Dedifferentiated amniotic fluid mesenchymal stem cell (primary cell): Measurements from ENCODE around the gene TIMD4.
"Not testable (repeated sequence)": the region's sequence is repeated elsewhere in the genome, so short reads cannot be mapped to it uniquely, and the experiment has no call there.

Source experiments
- DNase-seq: peaks from one replicate; pipeline ENCODE4 v3.0.0-alpha.2; 2016; ENCODE audit errors: extremely low spot score

The TIMD4 gene

DNA sequence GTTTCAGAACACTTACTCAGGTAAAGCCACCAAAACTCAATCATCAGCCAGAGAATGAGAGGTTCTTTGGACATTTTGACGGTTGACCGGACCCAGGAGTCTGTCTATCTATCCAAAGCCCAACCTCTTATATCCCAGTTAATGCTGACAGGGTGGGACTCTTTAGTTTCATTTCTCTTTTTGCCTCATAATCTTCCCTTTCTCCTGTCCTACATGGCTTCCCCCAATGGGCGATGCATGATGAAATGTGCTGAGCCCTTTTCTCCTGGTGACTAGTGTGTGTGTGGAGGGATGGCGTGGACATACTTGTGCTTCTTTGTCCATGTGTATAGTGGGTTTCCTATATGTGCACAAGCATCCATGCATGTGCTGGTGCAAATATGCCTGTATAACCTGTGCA is at the start of gene TIMD4:
TSS of gene TIMD4 (minus strand) at position 102 of the 400 bp plus-strand sequence. CDS start at position 74, 28 bp downstream.
- DNase-seq: no peak

DNA sequence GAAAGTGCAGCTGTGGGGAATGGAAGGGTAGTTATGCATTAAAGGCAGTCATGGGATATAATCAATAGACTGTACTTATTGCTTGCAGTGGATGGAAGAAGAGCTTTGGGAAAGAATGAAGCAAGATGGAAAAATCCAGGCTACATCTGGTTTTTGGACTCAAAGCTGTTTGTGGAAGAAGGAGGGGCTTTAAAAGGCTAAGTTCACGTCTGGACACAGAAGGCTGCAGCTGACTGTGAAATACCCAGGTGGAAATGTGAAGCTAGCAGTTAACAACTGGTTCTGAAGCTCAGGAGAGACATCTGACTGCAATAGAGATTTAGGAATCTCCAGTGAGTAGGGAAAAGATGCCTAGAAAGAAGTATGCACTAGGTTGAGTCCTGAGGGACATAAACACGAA is 43.2 kb upstream of the TIMD4 start:
- no peak for DNase-seq

- no peak for DNase-seq
Measured at GRCh38 chr5:157004893-157005551, 42.0 kb upstream of the TIMD4 start.

- DNase-seq: no peak
Measured at GRCh38 chr5:156991714-156992113, 28.7 kb upstream of the TIMD4 start.

DNA sequence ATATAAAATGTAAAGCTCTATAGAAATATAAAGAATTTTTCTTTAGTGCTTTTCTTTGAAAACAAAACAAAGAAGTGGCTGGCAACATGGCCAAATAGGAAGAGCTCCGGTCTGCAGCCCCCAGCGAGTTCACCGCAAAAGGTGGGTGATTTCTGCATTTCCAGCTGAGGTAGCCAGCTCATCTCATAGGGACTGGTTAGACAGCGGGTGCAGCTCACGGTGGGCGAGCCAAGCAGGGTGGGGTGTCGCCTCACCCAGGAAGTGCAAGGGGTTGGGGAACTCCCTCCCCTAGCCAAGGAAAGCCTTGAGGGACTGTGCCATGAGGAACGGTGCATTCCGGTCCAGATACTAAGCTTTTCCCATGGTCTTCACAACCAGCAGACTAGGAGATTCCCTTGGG is 21.0 kb upstream of the TIMD4 start:
- DNase-seq: no peak

DNA sequence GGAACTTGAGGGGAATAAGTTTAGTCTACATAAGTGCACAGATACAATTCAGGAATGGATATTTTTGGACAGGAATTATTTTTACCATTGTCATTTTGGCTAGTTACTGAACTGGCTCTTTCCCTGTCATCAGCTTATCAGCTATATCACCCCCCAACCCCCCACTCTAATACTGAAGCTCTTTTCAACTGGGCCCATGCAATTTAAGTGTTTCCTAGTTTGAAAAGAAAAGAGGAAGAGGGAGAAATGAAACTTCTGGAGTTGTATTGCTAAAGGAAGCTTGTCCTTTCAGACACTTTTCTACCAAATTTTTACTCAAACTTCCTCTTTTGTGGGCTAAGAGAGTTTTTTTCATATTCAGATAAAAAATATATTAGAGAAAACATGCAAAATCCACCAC is 18.5 kb upstream of the TIMD4 start:
- no peak for DNase-seq

DNA sequence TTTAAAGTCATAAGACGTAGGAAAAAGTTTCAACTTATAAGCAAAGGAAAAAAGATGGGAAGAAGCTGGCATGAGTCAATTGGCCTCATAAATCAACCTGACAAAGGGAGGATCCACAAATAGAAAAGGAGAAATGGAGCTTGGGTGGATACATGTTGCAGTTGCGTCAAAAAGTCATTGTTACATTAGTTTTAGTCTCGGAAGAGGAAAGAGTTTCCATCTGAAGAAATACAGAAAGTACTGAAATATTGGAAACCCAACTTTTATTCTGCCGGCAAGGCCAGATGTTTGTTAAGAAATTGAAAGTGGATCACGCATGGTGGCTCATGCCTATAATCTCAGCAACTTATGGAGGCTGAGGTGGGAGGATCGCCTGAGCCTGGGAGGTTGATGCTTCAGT is 11.3 kb upstream of the TIMD4 start:
- no peak for DNase-seq

GRCh38 chr5:156971848-156972525 is 9.0 kb upstream of the TIMD4 start:
- DNase-seq: no peak

- DNase-seq: no peak
Measured at GRCh38 chr5:156971415-156971814, 8.4 kb upstream of the TIMD4 start.

GRCh38 chr5:156967386-156967785 is 4.4 kb upstream of the TIMD4 start:
- not testable (repeated sequence) for DNase-seq

DNA sequence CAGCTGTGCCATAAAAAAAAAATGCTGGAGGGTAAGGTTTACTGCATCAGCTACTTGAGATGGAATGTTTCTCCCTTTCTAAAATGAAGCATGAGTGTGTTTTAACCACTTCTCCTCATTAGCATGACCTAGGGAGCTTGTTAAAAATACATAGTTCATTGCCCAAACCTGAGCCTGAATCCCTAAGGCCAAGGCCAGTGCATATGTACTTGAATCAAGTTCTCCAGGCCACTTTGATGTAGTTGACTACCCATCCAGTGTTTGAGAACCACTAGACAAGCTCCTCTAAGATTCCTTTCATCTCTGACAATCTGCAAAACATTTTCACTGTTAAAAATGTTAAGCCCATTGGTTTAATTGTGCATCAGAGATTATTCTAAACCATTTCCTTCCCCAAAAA is 6.7 kb downstream of the TIMD4 start:
- no peak for DNase-seq

GRCh38 chr5:156951359-156951758 is 11.7 kb downstream of the TIMD4 start:
- no peak for DNase-seq

DNA sequence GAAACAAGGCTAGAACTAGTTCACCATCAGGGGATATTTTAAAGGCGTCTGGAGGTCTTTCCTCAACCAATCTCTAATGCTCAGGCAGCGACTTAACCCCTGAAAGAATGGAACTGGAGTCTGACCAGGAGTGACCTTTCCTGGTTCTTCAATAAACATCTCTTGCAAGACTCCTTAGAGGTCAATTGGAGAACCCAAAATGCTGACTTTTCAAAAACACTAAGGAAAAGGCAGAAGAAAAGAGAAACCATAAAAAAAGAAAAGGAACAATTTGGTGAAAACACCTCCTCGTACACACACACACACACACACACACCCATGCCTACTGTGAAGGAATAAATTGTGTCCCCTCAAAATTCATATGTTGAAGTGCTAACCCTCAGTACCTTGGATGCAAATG is 12.3 kb downstream of the TIMD4 start:
- DNase-seq: no peak

DNA sequence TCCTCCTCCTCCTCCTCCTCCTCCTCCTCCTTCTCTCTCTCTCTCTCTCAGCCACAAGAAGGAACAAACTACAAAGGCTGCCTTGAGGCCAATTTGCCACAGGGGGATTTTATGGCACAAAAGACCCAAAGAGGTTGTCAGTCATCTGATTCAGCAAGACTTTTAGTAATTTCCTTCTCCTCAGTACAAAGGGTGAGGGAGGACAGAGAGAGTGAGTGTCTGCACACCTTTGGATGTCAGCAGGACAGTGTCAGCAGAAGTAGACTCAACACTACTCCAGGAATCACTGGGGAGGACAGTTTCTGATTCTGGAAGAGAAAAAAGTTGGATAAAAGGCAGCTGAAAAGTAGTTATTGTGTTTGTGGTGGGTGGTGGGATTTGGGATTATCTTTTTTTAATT is 13.6 kb downstream of the TIMD4 start:
- DNase-seq: no peak

GRCh38 chr5:156947925-156948324 is 15.1 kb downstream of the TIMD4 start:
- DNase-seq: no peak

- DNase-seq: no peak
Measured at GRCh38 chr5:156942064-156942463, 21.0 kb downstream of the TIMD4 start.

DNA sequence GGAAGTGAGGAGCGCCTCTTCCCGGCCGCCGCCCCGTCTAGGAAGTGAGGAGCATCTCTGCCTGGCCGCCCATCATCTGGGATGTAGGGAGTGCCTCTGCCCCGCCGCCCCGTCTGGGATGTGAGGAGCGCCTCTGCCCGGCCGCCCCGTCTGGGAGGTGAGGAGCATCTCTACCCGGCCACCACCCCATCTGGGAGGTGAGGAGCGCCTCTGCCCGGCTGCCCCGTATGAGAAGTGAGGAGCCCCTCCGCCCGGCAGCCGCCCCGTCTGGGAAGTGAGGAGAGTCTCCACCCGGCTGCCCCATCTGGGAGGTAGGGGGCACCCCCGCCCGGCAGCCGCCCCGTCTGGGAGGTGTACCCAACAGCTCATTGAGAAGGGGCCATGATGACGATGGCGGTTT is 22.6 kb downstream of the TIMD4 start:
- not testable (repeated sequence) for DNase-seq

DNA sequence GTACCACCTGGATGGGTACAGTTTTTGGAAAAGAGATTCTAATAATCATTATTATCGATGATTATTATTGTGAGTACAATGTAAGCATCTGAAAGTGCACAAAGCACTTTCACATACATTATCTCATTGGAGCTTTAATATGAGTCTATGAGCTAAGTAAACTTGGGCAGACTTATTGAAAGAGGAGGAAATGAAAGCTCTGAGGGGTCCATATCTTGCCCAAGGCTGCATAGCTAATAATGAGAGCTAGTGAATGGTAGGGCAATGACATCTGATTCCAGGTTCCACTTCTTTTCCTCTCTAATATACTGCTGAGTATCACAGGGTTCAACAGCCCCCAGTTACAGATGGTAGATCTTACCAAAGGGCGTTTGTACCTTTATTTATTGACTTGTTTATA is 26.1 kb downstream of the TIMD4 start:
- DNase-seq: no peak

DNA sequence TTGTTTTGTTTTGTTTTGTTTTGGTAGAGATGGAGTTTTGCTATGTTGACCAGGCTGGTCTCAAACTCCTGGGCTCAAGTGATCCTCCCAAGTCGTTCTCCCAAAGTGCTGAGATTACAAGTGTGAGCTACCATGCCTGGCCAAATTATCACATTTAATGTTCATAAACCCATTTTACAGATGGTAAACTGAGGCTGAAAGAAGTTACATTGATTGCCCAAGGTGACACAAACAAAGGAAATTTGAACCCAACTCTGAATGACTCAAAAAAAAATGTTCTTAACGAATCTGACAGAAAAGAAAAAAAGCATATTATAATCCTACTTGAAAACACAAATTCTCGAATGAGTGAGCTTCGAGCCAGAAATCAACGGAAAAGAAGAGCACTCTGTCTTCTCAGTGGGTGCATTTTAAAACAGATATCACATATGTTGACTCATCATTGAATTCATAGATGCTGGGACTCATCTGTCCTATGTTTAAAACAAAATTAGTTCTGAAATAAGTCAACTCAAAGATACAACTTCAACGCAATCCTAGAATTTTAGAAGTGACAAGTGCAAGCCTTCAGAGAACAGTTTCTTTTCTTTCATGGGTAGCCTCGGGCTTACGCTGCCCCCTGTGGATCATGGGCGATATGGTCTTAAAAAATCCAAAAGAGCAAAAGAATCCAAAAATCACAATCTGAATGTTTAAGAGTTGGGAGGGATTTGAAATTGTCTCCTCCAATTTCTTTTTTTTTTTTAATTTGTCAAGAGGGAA is 28.4 kb downstream of the TIMD4 start:
- DNase-seq: no peak

GRCh38 chr5:156929366-156929948 is 33.6 kb downstream of the TIMD4 start:
- no peak for DNase-seq

DNA sequence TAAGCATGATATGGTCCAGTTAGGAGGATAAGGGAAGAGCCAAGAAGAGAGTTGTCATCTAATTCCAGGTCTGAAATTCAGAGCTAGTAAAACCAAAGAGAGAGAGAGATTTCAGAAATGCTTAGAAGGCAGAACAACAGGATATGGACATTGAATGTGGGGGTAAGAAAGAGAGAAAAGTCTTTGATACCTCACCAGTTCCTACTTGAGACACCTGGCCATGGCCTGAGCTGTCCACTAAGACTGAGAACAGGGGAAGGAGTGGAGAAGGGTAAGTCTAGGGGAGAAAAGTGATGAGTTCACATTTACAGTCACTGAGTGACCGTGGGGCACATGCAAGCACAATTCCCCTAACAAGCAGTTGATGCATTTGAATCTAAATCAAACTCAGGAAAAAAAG is 35.5 kb downstream of the TIMD4 start:
- no peak for DNase-seq

- not testable (repeated sequence) for DNase-seq
Measured at GRCh38 chr5:156925767-156926166, 37.3 kb downstream of the TIMD4 start.
